ENCODE data around the gene DNAH1.
A peak's percentile ranks its signal among the peaks of the same experiment; 100 is the strongest.

DNAH1 gene

DNA sequence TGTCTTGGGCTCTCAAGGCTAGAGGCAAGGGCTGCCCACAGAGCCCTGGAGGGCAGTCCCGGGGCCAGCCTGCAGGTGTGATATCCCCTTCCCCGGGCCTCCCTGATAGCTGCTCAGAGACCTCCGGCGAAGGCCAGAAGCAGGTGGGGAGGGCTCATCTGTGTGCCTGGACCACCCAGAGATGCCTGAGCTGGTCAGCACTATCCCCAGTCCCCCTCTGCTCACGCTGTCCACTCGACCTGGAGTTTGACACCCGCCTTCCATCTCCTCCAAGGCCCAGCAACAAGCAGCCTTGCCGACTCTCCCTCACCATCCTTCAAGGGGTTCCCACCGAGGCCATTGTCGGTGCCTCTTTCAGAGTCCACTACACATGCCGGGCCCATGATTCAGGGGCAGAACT lies 39.4 kb downstream of the DNAH1 start:
- FAIRE-seq: no peak

DNA sequence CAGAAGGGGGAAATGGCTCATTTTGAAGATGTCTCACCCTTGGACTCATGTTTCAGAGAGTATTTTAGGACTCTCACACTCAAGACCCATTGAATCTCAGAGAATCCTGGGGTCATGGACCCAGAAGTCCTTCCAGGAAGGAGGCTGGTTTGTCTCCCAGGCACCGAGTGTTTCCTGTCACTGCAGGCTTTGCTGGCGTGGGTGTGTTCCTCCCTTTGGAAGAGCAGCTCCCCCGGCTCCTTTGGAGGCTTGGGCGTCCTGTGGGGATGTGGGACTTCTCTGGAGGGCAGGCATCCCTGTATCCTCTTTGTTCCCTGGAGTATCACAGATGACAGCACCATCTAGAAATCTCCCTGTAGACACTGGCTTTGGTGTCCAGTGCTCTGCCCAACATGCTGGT lies 40.0 kb downstream of the DNAH1 start:
- FAIRE-seq: no peak
- no peak for DNase-seq (ENCODE audit: insufficient read length, low spot score)

More for the DNA sequence above, 39.4 kb downstream of the DNAH1 start:
- DNase-seq (ENCODE audit: insufficient read length, low spot score): no peak

DNA sequence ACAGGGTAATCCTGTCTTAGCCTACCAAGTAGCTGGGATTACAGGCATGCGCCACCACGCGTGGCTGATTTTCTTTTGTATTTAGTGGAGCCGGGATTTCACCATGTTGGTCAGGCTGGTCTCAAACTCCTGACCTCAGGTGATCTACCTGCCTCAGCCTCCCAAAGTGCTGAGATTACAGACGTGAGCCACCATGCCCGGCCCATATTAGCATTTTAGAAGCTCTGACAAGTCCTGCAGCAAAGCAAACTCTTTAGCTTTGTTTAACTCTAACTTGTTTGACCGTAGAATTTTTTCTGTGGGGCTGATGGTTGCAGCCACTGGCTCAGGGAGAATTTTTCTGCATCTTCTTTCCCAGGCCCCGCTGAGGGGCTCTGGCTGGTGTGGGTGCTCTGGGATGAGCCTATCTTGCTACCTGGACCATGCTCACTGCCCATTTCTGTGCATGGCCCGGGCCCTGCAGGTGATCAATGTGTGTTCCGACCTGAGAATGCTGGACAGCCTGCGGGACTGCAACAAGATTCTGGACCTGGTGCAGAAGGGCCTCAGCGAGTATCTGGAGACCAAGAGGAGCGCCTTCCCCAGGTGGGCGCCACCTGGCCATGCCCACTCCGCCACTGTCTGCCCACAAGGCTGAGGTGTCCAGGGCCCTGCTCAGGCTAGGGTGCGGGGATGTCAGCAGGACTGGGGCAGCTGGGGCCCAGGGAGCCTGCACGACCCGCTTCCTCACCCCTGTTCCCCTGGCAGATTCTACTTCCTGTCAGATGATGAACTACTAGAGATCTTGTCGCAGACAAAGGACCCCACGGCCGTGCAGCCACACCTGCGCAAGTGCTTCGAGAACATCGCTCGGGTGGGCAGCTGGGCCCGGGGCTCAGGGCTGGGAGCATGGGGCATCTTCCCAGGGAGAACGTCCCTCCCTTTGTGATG lies 41.3 kb downstream of the DNAH1 start:
- no peak for DNase-seq (ENCODE audit: insufficient read length, low spot score)
- no peak for FAIRE-seq

DNA sequence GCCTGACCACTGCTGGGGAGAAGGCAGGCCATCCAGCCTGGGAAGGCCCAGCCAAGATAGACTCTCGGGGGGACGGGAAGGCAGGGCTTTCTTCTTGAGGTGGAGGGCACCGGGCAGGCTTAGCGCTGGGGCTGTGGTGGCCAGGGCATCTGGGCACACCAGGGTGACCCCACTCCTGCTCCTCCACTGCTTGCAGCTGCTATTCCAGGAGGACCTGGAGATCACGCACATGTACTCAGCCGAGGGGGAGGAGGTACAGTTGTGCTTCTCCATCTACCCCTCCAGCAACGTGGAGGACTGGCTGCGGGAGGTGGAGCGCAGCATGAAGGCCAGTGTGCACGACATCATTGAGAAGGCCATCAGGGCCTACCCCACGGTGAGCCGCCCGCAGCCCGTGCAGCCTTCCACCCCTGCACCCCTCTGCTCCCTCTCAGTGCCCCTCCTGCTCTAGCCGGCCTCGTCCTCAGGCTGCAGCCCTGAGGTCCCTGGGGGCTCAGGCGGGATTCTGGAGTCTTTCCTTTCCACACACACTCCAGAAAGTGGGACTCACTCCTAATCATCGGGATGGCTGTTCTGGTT lies 42.3 kb downstream of the DNAH1 start:
- no peak for FAIRE-seq
- DNase-seq (ENCODE audit: insufficient read length, low spot score): no peak

DNA sequence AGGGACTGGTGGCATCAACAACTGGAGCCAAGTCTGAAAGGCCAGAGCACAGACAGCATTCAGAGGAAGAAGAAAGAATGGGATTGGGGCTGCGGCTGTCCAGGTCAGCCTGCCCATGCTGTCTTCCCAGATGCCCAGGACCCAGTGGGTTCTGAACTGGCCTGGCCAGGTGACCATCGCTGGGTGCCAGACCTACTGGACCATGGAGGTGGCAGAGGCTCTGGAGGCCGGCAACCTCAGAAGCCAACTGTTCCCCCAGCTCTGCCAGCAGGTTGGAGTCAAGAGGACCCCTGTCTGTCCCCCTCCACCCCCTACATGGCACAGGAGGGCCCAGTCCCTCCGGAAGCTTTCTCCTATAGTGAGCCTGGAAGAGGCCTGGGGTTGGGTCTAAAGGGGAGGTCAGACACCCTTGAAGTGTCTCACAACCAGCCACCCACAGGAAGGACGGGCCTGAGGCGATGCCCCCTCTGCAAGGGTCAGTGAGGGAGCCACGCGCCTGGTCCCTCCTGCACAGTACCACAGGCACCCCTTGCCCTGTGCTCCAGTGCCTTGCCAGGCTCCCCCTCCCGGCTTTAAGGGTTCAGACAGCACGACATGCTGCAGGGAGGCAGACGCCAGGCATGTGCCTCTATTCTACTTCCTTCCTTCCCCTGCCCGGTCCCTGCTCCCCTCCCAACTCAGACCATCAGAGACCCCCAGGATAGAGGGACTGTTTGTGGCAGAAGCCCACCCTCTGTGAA lies 43.2 kb downstream of the DNAH1 start:
- FAIRE-seq: no peak
- no peak for DNase-seq (ENCODE audit: insufficient read length, low spot score)

DNA sequence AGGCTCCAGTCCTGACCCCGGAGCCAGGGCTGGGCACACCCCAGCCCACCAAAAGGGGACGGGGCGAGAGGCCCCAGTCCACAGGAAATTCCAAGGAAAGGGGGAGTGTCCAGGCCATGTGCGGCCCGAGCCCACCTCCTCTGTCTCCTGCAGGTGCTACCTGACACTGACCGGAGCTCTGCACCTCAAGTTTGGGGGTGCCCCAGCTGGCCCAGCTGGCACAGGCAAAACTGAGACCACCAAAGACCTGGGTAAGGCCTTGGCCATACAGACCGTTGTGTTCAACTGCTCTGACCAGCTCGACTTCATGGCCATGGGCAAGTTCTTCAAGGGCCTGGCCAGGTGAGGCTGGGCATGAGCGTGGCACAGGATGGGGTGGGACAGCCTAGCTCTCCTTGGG lies 44.9 kb downstream of the DNAH1 start:
- FAIRE-seq (no peak), DNase-seq (ENCODE audit: insufficient read length, low spot score) (no peak)

DNA sequence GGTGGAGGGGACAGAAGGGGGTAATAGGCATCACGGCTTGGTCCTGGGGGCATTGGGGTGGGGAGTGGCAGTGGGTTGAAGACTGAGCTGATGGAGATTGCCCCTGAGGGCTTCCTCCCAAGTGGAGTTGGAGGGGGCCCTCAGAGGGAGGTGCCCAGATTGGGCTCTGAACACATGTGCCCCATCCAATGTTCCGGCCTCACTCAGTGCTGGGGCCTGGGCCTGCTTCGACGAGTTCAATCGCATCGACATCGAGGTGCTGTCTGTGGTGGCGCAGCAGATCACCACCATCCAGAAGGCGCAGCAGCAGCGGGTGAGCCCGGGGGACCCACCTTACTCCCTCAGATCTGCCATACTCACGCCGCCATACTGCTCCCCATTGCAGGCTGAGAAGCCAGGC lies 45.3 kb downstream of the DNAH1 start:
- no peak for FAIRE-seq
- DNase-seq (ENCODE audit: insufficient read length, low spot score): no peak

DNA sequence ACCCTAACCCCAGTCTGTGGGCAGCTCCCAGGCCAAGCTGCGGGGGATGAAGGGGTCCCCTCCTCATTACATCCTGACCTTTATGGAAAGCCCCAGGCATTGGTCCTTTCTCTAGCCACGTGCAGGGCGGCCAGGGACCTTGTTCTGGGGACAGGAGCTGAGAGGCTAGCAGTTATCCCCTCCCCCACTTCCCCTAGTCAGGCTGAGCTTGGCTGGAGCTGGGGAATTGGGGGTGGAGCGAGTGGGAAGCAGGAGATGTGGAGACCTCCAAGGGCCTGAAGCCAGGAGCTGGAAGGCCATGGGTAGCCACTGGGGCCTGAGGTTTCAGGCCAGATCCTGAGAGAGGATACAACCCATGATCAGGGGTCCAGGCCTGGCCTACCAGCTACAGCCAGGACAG lies 45.8 kb downstream of the DNAH1 start:
- DNase-seq (ENCODE audit: insufficient read length, low spot score) (no peak), FAIRE-seq (no peak)

DNA sequence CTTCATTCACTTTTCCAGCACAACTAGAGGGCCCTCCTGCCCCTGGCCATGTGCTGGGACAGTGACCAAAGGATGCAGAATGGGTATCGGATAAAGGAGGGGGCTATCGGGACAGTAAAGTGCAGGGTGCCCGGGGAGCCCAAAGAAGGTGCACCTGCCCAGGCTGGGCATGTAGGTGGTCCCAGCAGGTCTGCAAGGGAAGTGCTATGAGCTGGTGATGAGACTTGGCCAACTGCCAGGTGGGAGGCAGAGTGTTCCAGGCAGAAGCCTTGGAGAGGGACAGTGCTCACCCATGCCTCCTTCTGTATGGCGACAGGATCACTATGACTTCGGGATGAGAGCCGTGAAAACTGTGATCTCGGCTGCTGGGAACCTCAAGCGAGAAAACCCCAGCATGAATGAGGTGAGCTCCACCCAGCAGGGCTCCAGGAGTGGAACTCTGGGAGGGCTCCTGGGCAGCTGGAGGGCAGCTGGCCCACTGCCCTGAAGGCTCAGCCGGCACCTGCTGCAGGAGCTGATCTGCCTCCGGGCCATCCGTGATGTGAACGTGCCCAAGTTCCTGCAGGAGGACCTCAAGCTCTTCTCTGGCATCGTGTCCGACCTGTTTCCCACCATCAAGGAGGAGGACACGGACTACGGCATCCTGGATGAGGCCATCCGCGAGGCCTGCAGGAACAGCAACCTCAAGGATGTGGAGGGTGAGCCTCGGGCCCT lies 48.4 kb downstream of the DNAH1 start:
- FAIRE-seq: no peak
- no peak for DNase-seq (ENCODE audit: insufficient read length, low spot score)

DNA sequence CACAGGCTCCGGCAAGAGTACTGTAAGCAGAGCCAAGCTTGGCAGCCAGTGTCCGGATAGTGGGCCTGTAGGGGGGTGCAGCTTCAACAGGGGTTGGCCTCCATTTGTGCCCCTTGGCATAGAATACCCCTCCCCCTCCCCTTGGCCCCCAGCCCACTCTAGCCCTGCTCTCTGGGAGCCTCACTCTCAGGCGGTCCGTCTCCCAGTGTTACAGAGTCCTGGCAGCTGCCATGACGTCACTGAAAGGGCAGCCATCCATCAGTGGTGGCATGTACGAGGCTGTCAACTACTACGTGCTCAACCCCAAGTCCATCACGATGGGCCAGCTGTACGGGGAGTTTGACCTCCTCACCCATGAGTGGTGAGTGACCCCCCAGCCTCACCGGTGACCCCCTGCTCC lies 50.4 kb downstream of the DNAH1 start:
- no peak for FAIRE-seq
- no peak for DNase-seq (ENCODE audit: insufficient read length, low spot score)

DNA sequence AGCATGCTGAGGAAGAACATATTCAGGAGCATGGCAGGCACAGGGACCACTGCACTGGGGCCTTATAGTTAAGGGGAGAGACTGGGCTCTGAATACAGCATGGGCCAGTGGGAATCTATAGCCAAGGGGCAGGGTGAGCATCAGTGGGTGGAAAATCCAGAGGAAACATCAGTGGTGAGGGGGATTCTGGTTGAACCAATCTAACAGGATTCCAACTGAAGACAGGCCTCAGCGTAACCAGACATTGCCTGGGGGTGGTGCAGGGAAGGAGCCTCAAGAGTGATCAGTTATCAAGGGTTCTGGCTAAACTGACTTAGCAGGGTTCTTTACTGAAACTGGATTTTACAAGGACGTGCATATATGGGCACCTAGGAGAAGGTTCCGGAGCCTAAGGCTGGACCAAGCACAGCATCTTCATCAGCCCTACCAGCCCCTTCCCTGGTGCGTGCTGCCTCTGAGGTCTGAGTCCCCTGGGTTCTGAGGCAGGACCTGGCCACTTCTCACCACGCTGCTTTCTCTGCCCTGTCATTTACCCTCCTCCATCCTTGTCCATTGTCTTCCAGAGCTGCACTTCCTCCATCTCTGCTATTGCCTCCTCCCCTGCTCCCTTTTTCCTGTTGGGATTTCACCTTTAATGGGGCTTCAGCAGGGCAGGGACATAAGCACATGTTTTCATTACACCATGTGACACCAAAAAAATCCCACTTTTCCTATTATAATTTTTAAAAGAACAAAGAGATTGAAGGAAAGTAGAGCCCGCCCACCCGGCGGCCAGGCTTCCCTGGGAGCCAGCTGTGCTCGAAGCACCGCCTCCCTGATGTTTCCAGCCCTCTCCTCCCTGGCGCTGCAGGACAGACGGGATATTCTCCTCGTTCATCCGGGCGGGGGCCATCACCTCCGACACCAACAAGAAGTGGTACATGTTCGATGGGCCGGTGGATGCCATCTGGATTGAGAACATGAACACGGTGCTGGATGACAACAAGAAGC lies 52.1 kb downstream of the DNAH1 start:
- FAIRE-seq: no peak

DNA sequence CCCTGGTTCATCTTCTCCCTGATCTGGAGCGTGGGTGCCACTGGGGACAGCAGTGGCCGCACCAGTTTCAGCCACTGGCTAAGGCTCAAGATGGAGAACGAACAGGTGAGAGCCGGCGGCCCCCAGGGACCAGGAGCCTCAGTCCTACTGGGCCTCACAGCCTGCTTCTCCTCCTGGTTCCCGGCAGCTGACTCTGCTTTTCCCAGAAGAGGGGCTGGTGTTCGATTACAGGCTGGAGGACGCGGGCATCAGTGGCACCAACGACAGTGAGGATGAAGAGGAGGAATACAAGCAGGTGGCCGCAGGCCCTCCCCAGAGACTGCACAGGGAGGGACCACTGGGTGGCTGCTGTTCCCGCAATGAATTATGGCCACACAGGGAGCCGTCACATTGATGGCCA lies 54.4 kb downstream of the DNAH1 start:
- FAIRE-seq (no peak), DNase-seq (ENCODE audit: insufficient read length, low spot score) (no peak)

More for the DNA sequence above, 52.1 kb downstream of the DNAH1 start:
- no peak for DNase-seq (ENCODE audit: insufficient read length, low spot score)

DNA sequence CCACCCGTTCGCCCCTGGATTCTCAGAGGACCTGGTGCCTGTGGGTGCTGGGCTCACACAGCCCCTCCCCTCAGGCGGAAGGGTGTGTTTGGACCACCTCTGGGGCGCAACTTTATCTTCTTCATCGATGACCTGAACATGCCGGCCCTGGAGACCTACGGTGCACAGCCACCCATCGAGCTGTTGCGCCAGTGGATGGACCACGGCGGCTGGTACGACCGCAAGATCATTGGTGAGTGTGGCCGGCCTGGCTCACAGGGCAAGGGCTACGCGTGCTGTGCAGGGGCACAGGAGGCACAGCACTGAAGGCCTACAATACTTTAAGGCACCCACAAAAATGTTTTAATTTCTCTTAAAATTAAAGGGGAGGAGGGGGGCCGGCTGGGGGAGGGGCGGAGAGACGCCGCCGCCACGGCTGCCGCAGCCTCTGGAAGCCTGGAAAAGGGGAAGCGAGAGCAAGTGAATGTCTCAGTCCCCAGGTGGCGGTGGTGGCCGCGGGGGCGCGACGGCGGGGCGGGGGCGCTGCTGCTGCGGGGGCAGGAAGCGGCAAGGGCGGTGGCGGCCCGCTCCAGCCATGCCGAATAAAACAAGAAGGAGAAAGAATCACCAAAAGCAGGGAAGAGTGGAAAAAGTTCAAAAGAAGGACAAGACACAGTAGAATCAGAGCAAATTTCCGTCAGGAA lies 56.8 kb downstream of the DNAH1 start:
- peak; percentile 42 for DNase-seq (ENCODE audit: insufficient read length, low spot score)
- peak; percentile 60 for FAIRE-seq

DNA sequence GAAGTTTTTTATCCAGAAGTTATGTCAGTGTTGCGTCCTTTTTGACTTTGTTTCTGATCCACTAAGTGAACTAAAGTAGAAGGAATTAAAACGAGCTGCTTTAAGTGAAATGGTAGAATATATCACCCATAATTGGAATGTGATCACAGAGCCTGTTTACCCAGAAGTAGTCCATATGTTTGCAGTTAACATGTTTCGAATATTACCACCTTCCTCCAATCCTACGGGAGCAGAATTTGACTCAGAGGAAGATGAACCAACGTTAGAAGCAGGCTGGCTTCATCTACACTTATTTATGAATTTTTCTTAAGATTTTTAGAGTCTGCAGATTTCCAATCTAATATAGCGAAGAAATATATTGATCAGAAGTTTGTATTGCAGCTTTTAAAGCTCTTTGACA lies 57.6 kb downstream of the DNAH1 start:
- DNase-seq (ENCODE audit: insufficient read length, low spot score) (no peak), FAIRE-seq (no peak)

DNA sequence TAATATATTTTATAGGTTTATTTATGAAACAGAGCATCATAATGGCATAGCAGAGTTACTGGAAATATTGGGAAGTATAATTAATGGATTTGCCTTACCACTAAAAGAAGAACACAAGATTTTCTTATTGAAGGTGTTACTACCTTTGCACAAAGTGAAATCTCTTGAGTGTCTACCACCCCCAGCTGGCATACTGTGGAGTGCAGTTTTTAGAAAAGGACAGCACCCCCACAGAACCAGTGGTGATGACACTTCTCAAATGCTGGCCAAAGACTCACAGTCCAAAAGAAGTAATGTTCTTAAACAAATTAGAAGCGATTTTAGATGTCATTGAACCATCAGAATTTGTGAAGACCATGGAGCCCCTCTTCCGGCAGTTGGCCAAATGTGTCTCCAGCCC lies 58.1 kb downstream of the DNAH1 start:
- peak; percentile 80 for FAIRE-seq
- no peak for DNase-seq (ENCODE audit: insufficient read length, low spot score)

DNA sequence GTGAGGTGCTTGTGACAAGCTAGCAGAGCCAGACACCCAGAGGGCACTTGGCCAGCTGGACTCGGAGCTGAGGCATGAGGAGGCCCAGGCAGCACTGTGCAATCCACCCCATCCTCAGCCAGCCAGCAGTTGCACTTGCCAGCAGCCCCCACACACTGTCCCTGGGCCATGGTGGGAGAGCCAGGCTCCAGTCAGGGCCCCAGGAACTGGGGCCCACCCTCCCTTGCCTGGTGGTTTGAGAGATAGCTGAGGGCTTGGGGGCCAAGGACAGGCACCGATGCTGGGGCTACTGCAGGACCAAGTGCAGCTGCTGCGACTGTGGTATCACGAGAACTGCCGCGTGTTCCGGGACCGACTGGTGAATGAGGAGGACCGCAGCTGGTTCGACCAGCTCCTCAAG lies 63.5 kb downstream of the DNAH1 start:
- FAIRE-seq: no peak
- no peak for DNase-seq (ENCODE audit: insufficient read length, low spot score)

DNA sequence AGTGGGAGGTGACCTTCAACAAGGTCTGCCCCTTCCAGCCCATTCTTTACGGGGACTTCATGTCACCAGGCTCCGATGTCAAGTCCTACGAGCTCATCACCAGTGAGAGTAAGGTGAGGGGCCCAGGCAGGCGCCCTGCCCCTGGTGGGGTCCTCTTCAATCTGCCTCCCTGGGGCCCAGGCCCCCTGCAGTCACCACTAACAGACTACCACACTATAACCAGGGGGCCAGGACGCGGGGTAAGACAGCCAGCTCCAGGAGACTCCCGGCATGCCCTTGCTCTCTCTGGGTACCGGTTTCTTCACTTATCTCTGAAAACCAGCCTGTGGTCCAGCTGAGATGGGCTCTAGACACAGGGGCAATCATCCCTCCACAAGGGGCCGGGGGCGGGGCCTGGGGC lies 63.9 kb downstream of the DNAH1 start:
- FAIRE-seq: no peak

DNA sequence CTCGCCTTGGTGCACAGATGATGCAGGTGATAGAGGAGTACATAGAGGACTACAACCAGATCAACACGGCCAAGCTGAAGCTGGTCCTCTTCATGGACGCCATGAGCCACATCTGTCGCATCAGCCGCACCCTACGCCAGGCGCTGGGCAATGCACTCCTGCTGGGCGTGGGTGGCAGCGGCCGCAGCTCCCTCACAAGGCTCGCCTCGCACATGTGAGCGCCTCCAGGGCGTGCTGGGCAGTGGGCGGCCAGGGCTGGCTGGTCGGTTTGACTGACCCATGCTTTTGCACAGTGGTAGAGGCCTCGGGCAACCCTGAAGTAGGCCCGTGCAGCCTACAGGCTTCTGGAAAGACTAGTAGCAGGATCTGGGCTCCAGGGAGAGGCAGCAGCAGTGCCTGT lies 65.5 kb downstream of the DNAH1 start:
- DNase-seq (ENCODE audit: insufficient read length, low spot score): no peak
- no peak for FAIRE-seq

More for the DNA sequence above, 63.9 kb downstream of the DNAH1 start:
- DNase-seq (ENCODE audit: insufficient read length, low spot score): no peak

DNA sequence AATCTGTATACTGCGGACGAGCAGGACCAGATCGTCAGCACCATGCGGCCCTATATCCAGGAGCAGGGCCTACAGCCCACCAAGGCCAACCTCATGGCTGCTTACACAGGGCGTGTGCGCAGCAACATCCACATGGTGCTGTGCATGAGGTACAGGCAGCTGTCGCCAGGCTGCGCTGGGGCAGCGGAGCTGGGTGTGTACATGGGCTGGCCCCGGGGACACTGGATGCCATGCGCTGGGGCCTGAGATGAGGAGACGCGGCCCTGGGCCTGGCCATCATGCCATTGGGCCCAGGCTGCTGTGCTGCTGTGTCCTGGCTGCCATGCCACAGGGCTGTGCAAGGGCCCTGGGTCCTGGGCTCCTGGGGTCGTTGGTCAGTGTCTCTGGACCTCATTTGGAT lies 67.3 kb downstream of the DNAH1 start:
- DNase-seq (ENCODE audit: insufficient read length, low spot score) (no peak), FAIRE-seq (no peak)
